Activated CD8-positive, alpha-beta T cell treated with anti-CD3 and anti-CD28 coated beads, Interleukin-2, amount 10 ng/mL, durations not matched to agents 7 days and 5 days (primary cell): Measurements from ENCODE around the gene PC. TPM values are rescaled to one million over a fixed set of nuclear protein-coding genes. Genes with fewer than 3 reads are reported as not detected.

Source experiments
- ATAC-seq: fragments of 150-1000 bp; cut with Tn5 transposase; one replicate; pipeline ENCODE4 v1.10.0; 2021; ENCODE audit warnings: moderate library complexity
- CTCF ChIA-PET: fragments of 350-600 bp; sonication (Branson Sonifier 250); formaldehyde crosslinking; loops from one replicate; lab custom pipeline; 2021; ENCODE audit warnings: antibody characterized with exemption; lab: Charles Lee
- POLR2A ChIA-PET: fragments of 350-600 bp; sonication (Branson Sonifier 250); formaldehyde crosslinking; loops from one replicate; lab custom pipeline; 2021; ENCODE audit warnings: antibody characterized with exemption; lab: Charles Lee
- DNase-seq: peaks from one replicate; pipeline ENCODE4 v3.0.0-alpha.2; 2020
- H3K27ac Mint-ChIP-seq: one replicate; pipeline ENCODE4 v1.8.0; 2021; ENCODE audit warnings: mild to moderate bottlenecking, mixed read lengths
- H3K27me3 Mint-ChIP-seq: one replicate; pipeline ENCODE4 v1.8.0; 2021; ENCODE audit warnings: low read depth, mixed read lengths
- H3K36me3 Mint-ChIP-seq: one replicate; pipeline ENCODE4 v1.8.0; 2021; ENCODE audit warnings: low read depth, mixed read lengths
- H3K4me1 Mint-ChIP-seq: one replicate; pipeline ENCODE4 v1.8.0; 2021; ENCODE audit warnings: low read depth, mixed read lengths
- H3K4me3 Mint-ChIP-seq: one replicate; pipeline ENCODE4 v1.8.0; 2021; ENCODE audit warnings: mild to moderate bottlenecking, mixed read lengths
- H3K9me3 Mint-ChIP-seq: one replicate; pipeline ENCODE4 v1.8.0; 2022; ENCODE audit warnings: mixed read lengths; ENCODE audit not compliant: insufficient read depth
- total RNA-seq, 2 experiments: library from RNA; stranded (reverse); gene quantifications; one replicate each; pipeline ENCODE4 v1.2.3, GENCODE V29; 2021

PC gene
- total RNA-seq, 2 experiments from 2014 or later = 10.4 to 11.7 TPM

GRCh38 chr11:66886671-66887221, 71.4 kb downstream of the PC start:
- ChIA-PET CTCF (no interaction called here), POLR2A (no interaction called here)
- ATAC-seq (no peak), DNase-seq (no peak)
- Mint-ChIP-seq H3K4me1 (peaks cover under 1% of the 10 kb centered on the region), H3K27ac (no peak overlapping the region), H3K36me3 (no peaks in the 10 kb centered on the region), H3K4me3 (no peak overlapping the region), H3K27me3 (no peaks in the 10 kb centered on the region), H3K9me3 (no peaks in the 10 kb centered on the region)

- Mint-ChIP-seq H3K27ac (peak overlapping the region; percentile 7), H3K9me3 (no peaks in the 10 kb centered on the region), H3K27me3 (no peaks in the 10 kb centered on the region), H3K4me1 (peaks cover 4% of the 10 kb centered on the region), H3K4me3 (no peak overlapping the region), H3K36me3 (no peaks in the 10 kb centered on the region)
- CTCF ChIA-PET = no interaction called here
- no peak for ATAC-seq
- DNase-seq = no peak
- POLR2A ChIA-PET = no interaction called here
Observed at GRCh38 chr11:66885950-66886440, 72.2 kb downstream of the PC start.

- Mint-ChIP-seq H3K36me3 (no peaks in the 10 kb centered on the region), H3K4me1 (peaks cover 9% of the 10 kb centered on the region), H3K27ac (no peak overlapping the region), H3K27me3 (no peaks in the 10 kb centered on the region), H3K4me3 (no peak overlapping the region), H3K9me3 (no peaks in the 10 kb centered on the region)
- ChIA-PET CTCF (no interaction called here), POLR2A (no interaction called here)
- ATAC-seq (no peak), DNase-seq (no peak)
Observed at GRCh38 chr11:66885469-66885868, 72.7 kb downstream of the PC start.

- no peaks in the 10 kb centered on the region for H3K36me3 Mint-ChIP-seq
- no peaks in the 10 kb centered on the region for H3K27me3 Mint-ChIP-seq
- DNase-seq = no peak
- ATAC-seq = no peak
- CTCF ChIA-PET = interaction anchor here (0.6 to 1.2 kb wide), 3 partner anchors 14 to 197 kb away, joined by 3 to 4 read pairs (median 3); no protein-coding TSS in a partner anchor
- H3K9me3 Mint-ChIP-seq = no peaks in the 10 kb centered on the region
- POLR2A ChIA-PET = no interaction called here
- H3K4me1 Mint-ChIP-seq = peaks cover 17% of the 10 kb centered on the region
- H3K4me3 Mint-ChIP-seq = no peak overlapping the region
- H3K27ac Mint-ChIP-seq = no peak overlapping the region
Observed at GRCh38 chr11:66884443-66884842, 73.7 kb downstream of the PC start.

GRCh38 chr11:66883016-66883965, 74.9 kb downstream of the PC start:
- Mint-ChIP-seq H3K9me3 (no peaks in the 10 kb centered on the region), H3K27me3 (no peaks in the 10 kb centered on the region), H3K4me3 (no peak overlapping the region), H3K4me1 (peaks cover 18% of the 10 kb centered on the region), H3K36me3 (no peaks in the 10 kb centered on the region), H3K27ac (no peak overlapping the region)
- ChIA-PET POLR2A (no interaction called here), CTCF (interaction anchor here (0.6 to 2.5 kb wide), 11 partner anchors 8 to 198 kb away, joined by 3 to 13 read pairs (median 3); partner anchors contain the start of gene RCE1)
- ATAC-seq = peak; percentile 76
- peak; percentile 73 for DNase-seq

GRCh38 chr11:66882561-66883015, 75.6 kb downstream of the PC start:
- Mint-ChIP-seq H3K27me3 (no peaks in the 10 kb centered on the region), H3K4me3 (no peak overlapping the region), H3K9me3 (no peaks in the 10 kb centered on the region), H3K27ac (no peak overlapping the region), H3K4me1 (peaks cover 18% of the 10 kb centered on the region), H3K36me3 (no peaks in the 10 kb centered on the region)
- DNase-seq (no peak), ATAC-seq (no peak)
- ChIA-PET POLR2A (no interaction called here), CTCF (interaction anchor here (1.1 to 2.5 kb wide), 7 partner anchors 9 to 187 kb away, joined by 3 to 13 read pairs (median 4); partner anchors contain the start of gene RCE1)

GRCh38 chr11:66881927-66882452, 76.2 kb downstream of the PC start:
- ATAC-seq = no peak
- H3K27ac Mint-ChIP-seq = no peak overlapping the region
- peaks cover 18% of the 10 kb centered on the region for H3K4me1 Mint-ChIP-seq
- ChIA-PET POLR2A (no interaction called here), CTCF (interaction anchor here (1.1 to 2.5 kb wide), 7 partner anchors 15 to 204 kb away, joined by 3 to 13 read pairs (median 4); partner anchors contain the start of genes RBM4B and RCE1)
- H3K4me3 Mint-ChIP-seq = no peak overlapping the region
- H3K27me3 Mint-ChIP-seq = no peaks in the 10 kb centered on the region
- no peaks in the 10 kb centered on the region for H3K9me3 Mint-ChIP-seq
- no peak for DNase-seq
- no peaks in the 10 kb centered on the region for H3K36me3 Mint-ChIP-seq

- H3K4me1 Mint-ChIP-seq = peaks cover 18% of the 10 kb centered on the region
- H3K36me3 Mint-ChIP-seq = no peaks in the 10 kb centered on the region
- H3K9me3 Mint-ChIP-seq = no peaks in the 10 kb centered on the region
- ChIA-PET CTCF (interaction anchor here (0.6 to 2.5 kb wide), 7 partner anchors 9 to 204 kb away, joined by 3 to 13 read pairs (median 4); partner anchors contain the start of genes RBM4B and RCE1), POLR2A (no interaction called here)
- DNase-seq (no peak), ATAC-seq (no peak)
- H3K4me3 Mint-ChIP-seq = no peak overlapping the region
- H3K27me3 Mint-ChIP-seq = no peaks in the 10 kb centered on the region
- H3K27ac Mint-ChIP-seq = no peak overlapping the region
Observed at GRCh38 chr11:66881451-66881835, 76.7 kb downstream of the PC start.

- no peak overlapping the region for H3K4me3 Mint-ChIP-seq
Observed at GRCh38 chr11:66880496-66881450, 77.4 kb downstream of the PC start.

GRCh38 chr11:66879999-66880398, 78.2 kb downstream of the PC start:
- Mint-ChIP-seq H3K9me3 (no peaks in the 10 kb centered on the region), H3K27me3 (no peaks in the 10 kb centered on the region), H3K4me1 (peaks cover 18% of the 10 kb centered on the region), H3K27ac (no peak overlapping the region), H3K4me3 (no peak overlapping the region), H3K36me3 (no peaks in the 10 kb centered on the region)
- ATAC-seq (no peak), DNase-seq (no peak)
- ChIA-PET POLR2A (interaction anchor here (1.5 to 2.2 kb wide), 2 partner anchors 35 to 37 kb away, joined by 3 to 9 read pairs; partner anchors contain the start of gene RCE1), CTCF (interaction anchor here (0.9 to 1.5 kb wide), 2 partner anchors 8 to 24 kb away, joined by 4 read pairs; no protein-coding TSS in a partner anchor)

More at GRCh38 chr11:66880496-66881450, 77.4 kb downstream of the PC start:
- no peaks in the 10 kb centered on the region for H3K27me3 Mint-ChIP-seq
- POLR2A ChIA-PET = interaction anchor here (0.6 to 1.5 kb wide), 2 partner anchors 36 to 202 kb away, joined by 3 read pairs; no protein-coding TSS in a partner anchor
- H3K36me3 Mint-ChIP-seq = no peaks in the 10 kb centered on the region
- DNase-seq = peak; percentile 30
- H3K9me3 Mint-ChIP-seq = no peaks in the 10 kb centered on the region
- peaks cover 18% of the 10 kb centered on the region for H3K4me1 Mint-ChIP-seq
- no peak overlapping the region for H3K27ac Mint-ChIP-seq
- CTCF ChIA-PET = interaction anchor here (0.6 to 2.2 kb wide), 7 partner anchors 9 to 203 kb away, joined by 3 to 11 read pairs (median 4); partner anchors contain the start of gene RBM4B
- ATAC-seq = peak; percentile 26
